Thyroid gland (tissue), 4 donors: ENCODE data around the gene KCNK13. TPM values are rescaled to one million over a fixed set of nuclear protein-coding genes. Genes with fewer than 3 reads are reported as not detected.
"Not testable (repeated sequence)": the region's sequence is repeated elsewhere in the genome, so short reads cannot be mapped to it uniquely, and the experiment has no call there.

Experiments
- DNase-seq, 2 donors: peaks; one replicate each; pipeline ENCODE4 v3.0.0-alpha.2; 2019
- H3K27ac ChIP-seq, 3 donors: fragments of 200-600 bp; sonication (generic); 1 replicate in 2 of 3; 2 replicates in 1 of 3; pipeline ENCODE4 v1.5.1; 2016 to 2019; ENCODE audit warnings: mild to moderate bottlenecking in 1 of 3, moderate library complexity in 1 of 3
- H3K27me3 ChIP-seq: fragments of 200-600 bp; sonication (generic); one replicate; pipeline ENCODE4 v1.5.1; 2019
- H3K36me3 ChIP-seq, 2 donors: fragments of 200-600 bp; sonication (generic); one replicate each; pipeline ENCODE4 v1.5.1; 2016 to 2019
- H3K4me1 ChIP-seq, 2 donors: fragments of 200-600 bp; sonication (generic); one replicate each; pipeline ENCODE4 v1.5.1; 2017 to 2019
- H3K4me3 ChIP-seq, 3 donors: fragments of 200-600 bp; sonication (generic); replicated peaks in 1 of 3; 1 replicate in 2 of 3; 2 replicates in 1 of 3; pipeline ENCODE4 v1.5.1; 2016; ENCODE audit warnings: mild to moderate bottlenecking in 1 of 3
- H3K9me3 ChIP-seq: fragments of 200-600 bp; sonication (generic); one replicate; pipeline ENCODE4 v1.5.1; 2017
- CTCF ChIP-seq, 6 experiments: fragments of 200-600 bp in 3 of 6; fragments of 450-650 bp in 3 of 6; sonication (generic) in 3 of 6; IDR thresholded peaks; one replicate each; pipeline ENCODE4 v1.5.1; 2016 to 2019; ENCODE audit warnings: antibody characterized with exemption in 6 of 6, mild to moderate bottlenecking in 2 of 6, inconsistent platforms in 1 of 6, moderate library complexity in 1 of 6
- POLR2A ChIP-seq, 2 donors: fragments of 450-650 bp; IDR thresholded peaks; one replicate each; pipeline ENCODE4 v1.6.1; 2017; ENCODE audit warnings: antibody characterized with exemption in 2 of 2, mild to moderate bottlenecking in 2 of 2, moderate library complexity in 1 of 2
- WGBS, 2 donors: methylation state at CpG; one replicate each; pipeline ENCODE4 v1.1.5; 2017; 5-methylcytosine and 5-hydroxymethylcytosine counted together
- intact Hi-C: fragments of 100-400 bp; cut with DNase I; formaldehyde crosslinking; loops from one replicate; pipeline ENCODE4 v1.15.1; 2023
- small RNA-seq: library from RNA; depleted of rRNA; stranded (forward); fragments of <200 nt; gene quantifications from one replicate; pipeline ENCODE3, GENCODE V24; 2016
- total RNA-seq, 4 donors: library from RNA; depleted of rRNA; stranded (reverse); fragments of >200 nt; gene quantifications; one replicate each; pipeline ENCODE4 v1.2.3, GENCODE V29; 2016

KCNK13 gene
- total RNA-seq, 4 donors from 2014 or later, result 4.0 to 7.2 (median 4.9) TPM

- 87 to 93% methylated on average over 7 of the region's 7 CpGs for WGBS, 2 donors
- no peak for DNase-seq
- H3K27ac ChIP-seq, result no peak overlapping the region
- H3K27me3 ChIP-seq, result no peaks in the 10 kb centered on the region
- TF ChIP-seq POLR2A (IDR thresholded peaks at IDR 0.05) (no peak), CTCF (IDR thresholded peaks at IDR 0.05) (no peak)
- H3K4me1 ChIP-seq, result no peaks in the 10 kb centered on the region
- H3K36me3 ChIP-seq, result no peaks in the 10 kb centered on the region
- no peaks in the 10 kb centered on the region for H3K9me3 ChIP-seq
- intact Hi-C loops, result no loop called here
- H3K4me3 ChIP-seq, result no peak overlapping the region
Observed at GRCh38 chr14:90213099-90213748, 151.4 kb downstream of the KCNK13 start.

GRCh38 chr14:90228478-90228877, 166.7 kb downstream of the KCNK13 start:
- Histone ChIP-seq H3K27me3 (no peaks in the 10 kb centered on the region), H3K4me3 (no peak overlapping the region), H3K9me3 (no peaks in the 10 kb centered on the region), H3K27ac (no peak overlapping the region), H3K4me1 (no peaks in the 10 kb centered on the region), H3K36me3 (no peaks in the 10 kb centered on the region)
- TF ChIP-seq CTCF (IDR thresholded peaks at IDR 0.05), result no peak
- no peak for DNase-seq
- WGBS, 2 donors, result 81 to 85% methylated on average over 4 of the region's 4 CpGs
- intact Hi-C loops, result no loop called here

GRCh38 chr14:90229942-90230341, 168.1 kb downstream of the KCNK13 start:
- H3K36me3 ChIP-seq, H3K27ac ChIP-seq, H3K27me3 ChIP-seq, H3K4me3 ChIP-seq, DNase-seq, H3K4me1 ChIP-seq, H3K9me3 ChIP-seq: not testable (repeated sequence)
- WGBS, 2 donors, result 97 to 100% methylated on average over 1 of the region's 1 CpG
- intact Hi-C loops, result loop anchor here (5.0 kb wide), 1 partner anchor 258 kb away; no protein-coding TSS in a partner anchor

Small RNA genes lying within 50 kb of the gene (small RNA-seq; reads per million reads assigned to genes)
- not detected for gene RF00019

Other genes with a start within 250 kb of the KCNK13 start
- gene EFCAB11, start 107.3 kb upstream of the KCNK13 start, total RNA-seq, result 10 to 100 TPM in 1 of 4 donors, 1 to 10 TPM in 3; 5.4 to 13.2 (median 6.3) TPM
- 1 to 10 TPM; 2.9 to 8.0 (median 7.3) TPM for gene TDP1, start 106.1 kb upstream of the KCNK13 start, total RNA-seq
- gene PSMC1, start 194.6 kb downstream of the KCNK13 start, total RNA-seq, result 100 to 1,000 TPM in 3 of 4 donors, 10 to 100 TPM in 1; 86.8 to 163 (median 133) TPM